ENCODE results near the gene TMPRSS6.

The TMPRSS6 gene

GRCh38 chr22:37048133-37048532, 61.4 kb downstream of the TMPRSS6 start:
- no peaks in the 10 kb centered on the region for H3K9me3 ChIP-seq (ENCODE audit: insufficient read depth, low read length)
- no peak for DNase-seq (ENCODE audit: low read depth, low spot score)
- TF ChIP-seq SUZ12 (IDR thresholded peaks at IDR 0.05; ENCODE audit: extremely low read depth, insufficient read depth, insufficient read length) = no peak
- TF ChIP-seq ZNF274 (IDR thresholded peaks at IDR 0.05; ENCODE audit: low read depth, low read length) = no peak
- TF ChIP-seq YY1 (IDR thresholded peaks at IDR 0.05; ENCODE audit: insufficient read depth, insufficient read length) = no peak
- H3K27me3 ChIP-seq (ENCODE audit: insufficient read depth, insufficient read length) = no peaks in the 10 kb centered on the region
- no peak overlapping the region for H3K4me3 ChIP-seq (ENCODE audit: insufficient read length, low read depth)
- H3K36me3 ChIP-seq (ENCODE audit: insufficient read depth, insufficient read length, low read length) = peaks cover 5% of the 10 kb centered on the region
- no peak overlapping the region for H3K9ac ChIP-seq (ENCODE audit: insufficient read length, low read depth)
- no peaks in the 10 kb centered on the region for H3K4me1 ChIP-seq (ENCODE audit: insufficient read depth, insufficient read length)

DNA sequence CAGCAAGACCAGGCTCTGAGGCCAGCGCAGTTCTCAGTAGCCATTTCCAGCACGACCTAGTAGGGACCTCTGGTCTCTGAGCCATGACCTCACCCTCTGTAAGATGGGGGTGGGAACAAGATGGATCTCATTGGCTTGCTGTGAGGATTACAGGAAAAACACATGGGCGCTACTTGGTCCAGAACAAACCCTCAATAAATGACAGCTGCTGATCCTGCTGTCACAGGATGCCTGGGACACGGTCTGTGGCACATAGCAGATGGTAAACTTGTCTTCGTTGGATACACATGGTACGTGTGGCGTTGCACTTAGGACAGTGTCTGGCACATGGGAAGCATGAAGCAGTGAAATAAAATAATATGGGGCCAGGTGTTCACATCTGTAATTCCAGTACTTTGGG, 62.5 kb downstream of the TMPRSS6 start:
- no peaks in the 10 kb centered on the region for H3K4me1 ChIP-seq (ENCODE audit: insufficient read depth, insufficient read length)
- H3K4me3 ChIP-seq (ENCODE audit: insufficient read length, low read depth) = no peak overlapping the region
- H3K9ac ChIP-seq (ENCODE audit: insufficient read length, low read depth) = no peak overlapping the region
- TF ChIP-seq SUZ12 (IDR thresholded peaks at IDR 0.05; ENCODE audit: extremely low read depth, insufficient read depth, insufficient read length) (no peak), YY1 (IDR thresholded peaks at IDR 0.05; ENCODE audit: insufficient read depth, insufficient read length) (no peak), ZNF274 (IDR thresholded peaks at IDR 0.05; ENCODE audit: low read depth, low read length) (no peak)
- no peak for DNase-seq (ENCODE audit: low read depth, low spot score)
- no peaks in the 10 kb centered on the region for H3K27me3 ChIP-seq (ENCODE audit: insufficient read depth, insufficient read length)
- no peaks in the 10 kb centered on the region for H3K9me3 ChIP-seq (ENCODE audit: insufficient read depth, low read length)
- no peaks in the 10 kb centered on the region for H3K36me3 ChIP-seq (ENCODE audit: insufficient read depth, insufficient read length, low read length)

DNA sequence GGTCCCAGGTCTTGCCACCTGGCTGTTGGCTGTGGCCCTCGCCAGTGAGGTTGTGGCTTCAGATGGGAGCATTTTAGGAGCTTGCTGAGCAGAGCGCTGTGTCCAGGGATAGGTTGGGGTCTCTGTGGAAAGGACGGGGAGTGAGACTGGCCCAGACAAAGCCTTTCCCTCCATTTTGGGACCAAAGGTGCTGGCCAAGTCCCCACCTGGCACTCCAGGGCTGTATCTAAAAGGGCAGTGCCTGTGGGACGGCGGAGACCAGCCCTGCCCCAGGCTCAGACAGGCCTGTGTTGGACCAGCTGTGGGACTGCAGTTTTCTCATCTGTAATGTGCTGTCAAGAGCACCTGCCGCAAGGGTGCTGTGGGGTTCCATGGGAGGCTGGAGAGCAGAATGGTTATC, 62.9 kb downstream of the TMPRSS6 start:
- Histone ChIP-seq H3K9ac (ENCODE audit: insufficient read length, low read depth) (no peak overlapping the region), H3K4me3 (ENCODE audit: insufficient read length, low read depth) (no peak overlapping the region), H3K27me3 (ENCODE audit: insufficient read depth, insufficient read length) (no peaks in the 10 kb centered on the region), H3K36me3 (ENCODE audit: insufficient read depth, insufficient read length, low read length) (no peaks in the 10 kb centered on the region), H3K9me3 (ENCODE audit: insufficient read depth, low read length) (no peaks in the 10 kb centered on the region), H3K4me1 (ENCODE audit: insufficient read depth, insufficient read length) (no peaks in the 10 kb centered on the region)
- no peak for TF ChIP-seq SUZ12 (IDR thresholded peaks at IDR 0.05; ENCODE audit: extremely low read depth, insufficient read depth, insufficient read length)
- no peak for TF ChIP-seq YY1 (IDR thresholded peaks at IDR 0.05; ENCODE audit: insufficient read depth, insufficient read length)
- TF ChIP-seq ZNF274 (IDR thresholded peaks at IDR 0.05; ENCODE audit: low read depth, low read length) = no peak
- DNase-seq (ENCODE audit: low read depth, low spot score) = no peak

DNA sequence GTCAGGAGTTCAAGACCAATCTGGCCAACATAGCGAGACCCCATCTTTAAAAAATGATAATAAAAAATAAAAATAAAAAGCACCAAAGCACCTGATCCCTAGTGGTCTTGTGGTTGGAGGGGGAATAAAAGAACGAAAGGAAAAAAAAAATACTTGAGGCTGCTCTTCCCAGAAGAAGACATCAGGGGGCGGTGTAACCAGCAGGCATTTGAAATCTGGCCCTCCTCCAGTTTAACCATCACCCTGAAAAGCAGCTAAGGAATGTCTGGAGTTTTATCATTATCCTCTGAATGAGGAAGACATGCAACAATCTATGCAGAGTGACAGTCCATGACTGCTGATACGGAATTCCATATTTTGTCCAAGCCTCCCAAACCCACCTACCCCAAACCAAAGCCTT, 63.6 kb downstream of the TMPRSS6 start:
- TF ChIP-seq YY1 (IDR thresholded peaks at IDR 0.05; ENCODE audit: insufficient read depth, insufficient read length) = no peak
- no peak for TF ChIP-seq SUZ12 (IDR thresholded peaks at IDR 0.05; ENCODE audit: extremely low read depth, insufficient read depth, insufficient read length)
- no peak for TF ChIP-seq ZNF274 (IDR thresholded peaks at IDR 0.05; ENCODE audit: low read depth, low read length)
- Histone ChIP-seq H3K9me3 (ENCODE audit: insufficient read depth, low read length) (no peaks in the 10 kb centered on the region), H3K27me3 (ENCODE audit: insufficient read depth, insufficient read length) (no peaks in the 10 kb centered on the region), H3K4me3 (ENCODE audit: insufficient read length, low read depth) (no peak overlapping the region), H3K4me1 (ENCODE audit: insufficient read depth, insufficient read length) (no peaks in the 10 kb centered on the region), H3K9ac (ENCODE audit: insufficient read length, low read depth) (no peak overlapping the region), H3K36me3 (ENCODE audit: insufficient read depth, insufficient read length, low read length) (no peaks in the 10 kb centered on the region)
- DNase-seq (ENCODE audit: low read depth, low spot score) = no peak

GRCh38 chr22:37044634-37045625, 64.6 kb downstream of the TMPRSS6 start:
- TF ChIP-seq SUZ12 (IDR thresholded peaks at IDR 0.05; ENCODE audit: extremely low read depth, insufficient read depth, insufficient read length) = no peak
- no peak for TF ChIP-seq YY1 (IDR thresholded peaks at IDR 0.05; ENCODE audit: insufficient read depth, insufficient read length)
- no peak for TF ChIP-seq ZNF274 (IDR thresholded peaks at IDR 0.05; ENCODE audit: low read depth, low read length)
- Histone ChIP-seq H3K4me1 (ENCODE audit: insufficient read depth, insufficient read length) (no peaks in the 10 kb centered on the region), H3K9ac (ENCODE audit: insufficient read length, low read depth) (no peak overlapping the region), H3K36me3 (ENCODE audit: insufficient read depth, insufficient read length, low read length) (no peaks in the 10 kb centered on the region), H3K4me3 (ENCODE audit: insufficient read length, low read depth) (no peak overlapping the region), H3K27me3 (ENCODE audit: insufficient read depth, insufficient read length) (no peaks in the 10 kb centered on the region), H3K9me3 (ENCODE audit: insufficient read depth, low read length) (no peaks in the 10 kb centered on the region)
- no peak for DNase-seq (ENCODE audit: low read depth, low spot score)

DNA sequence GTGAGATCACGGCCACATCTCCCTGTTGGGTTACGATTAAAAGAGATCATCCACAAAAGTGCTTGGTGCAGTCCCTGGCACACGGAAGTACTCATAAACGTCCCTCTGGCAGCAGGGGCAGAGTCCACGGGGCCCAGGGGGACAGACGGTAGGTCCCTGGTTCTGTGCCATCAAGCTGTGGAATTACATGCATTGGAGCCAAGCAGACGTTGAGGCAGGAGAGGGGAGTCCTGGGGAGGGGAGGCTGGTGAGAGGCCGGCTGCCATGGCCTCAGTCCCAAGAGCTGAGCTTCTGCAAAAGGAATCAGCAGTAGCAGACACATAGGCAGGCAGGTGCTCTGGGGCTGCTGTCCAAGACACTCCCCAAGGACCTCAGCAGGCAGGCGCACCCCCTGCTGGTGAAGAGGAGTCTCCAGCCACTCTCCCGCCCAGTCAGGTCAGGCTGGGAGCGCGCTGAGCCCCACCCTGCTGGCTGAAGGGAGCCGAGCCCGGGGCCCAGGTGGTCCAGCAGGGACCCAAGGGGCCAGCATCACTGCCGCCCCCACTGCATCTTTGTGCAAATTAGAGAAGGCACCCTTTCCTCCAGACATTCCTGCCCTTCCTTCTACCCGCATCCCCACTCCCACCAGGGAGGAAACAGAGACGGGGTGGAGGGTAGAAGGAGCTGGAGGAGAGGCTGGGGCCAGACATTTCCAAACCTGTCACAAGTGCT, 65.5 kb downstream of the TMPRSS6 start:
- no peaks in the 10 kb centered on the region for H3K27me3 ChIP-seq (ENCODE audit: insufficient read depth, insufficient read length)
- no peaks in the 10 kb centered on the region for H3K9me3 ChIP-seq (ENCODE audit: insufficient read depth, low read length)
- DNase-seq (ENCODE audit: low read depth, low spot score) = no peak
- H3K4me1 ChIP-seq (ENCODE audit: insufficient read depth, insufficient read length) = no peaks in the 10 kb centered on the region
- H3K36me3 ChIP-seq (ENCODE audit: insufficient read depth, insufficient read length, low read length) = no peaks in the 10 kb centered on the region
- H3K4me3 ChIP-seq (ENCODE audit: insufficient read length, low read depth) = no peak overlapping the region
- no peak overlapping the region for H3K9ac ChIP-seq (ENCODE audit: insufficient read length, low read depth)
- TF ChIP-seq YY1 (IDR thresholded peaks at IDR 0.05; ENCODE audit: insufficient read depth, insufficient read length) (no peak), ZNF274 (IDR thresholded peaks at IDR 0.05; ENCODE audit: low read depth, low read length) (no peak), SUZ12 (IDR thresholded peaks at IDR 0.05; ENCODE audit: extremely low read depth, insufficient read depth, insufficient read length) (no peak)

Measured in NT2/D1 (cell line).